ENCODE results near the gene PYGO2. TPM values are rescaled to one million over a fixed set of nuclear protein-coding genes. Genes with fewer than 3 reads are reported as not detected.
A peak's percentile ranks its signal among the peaks of the same experiment; 100 is the strongest.

Gene PYGO2
- total RNA-seq, 2 experiments from 2014 or later: 44.3 to 47.3 TPM

DNA sequence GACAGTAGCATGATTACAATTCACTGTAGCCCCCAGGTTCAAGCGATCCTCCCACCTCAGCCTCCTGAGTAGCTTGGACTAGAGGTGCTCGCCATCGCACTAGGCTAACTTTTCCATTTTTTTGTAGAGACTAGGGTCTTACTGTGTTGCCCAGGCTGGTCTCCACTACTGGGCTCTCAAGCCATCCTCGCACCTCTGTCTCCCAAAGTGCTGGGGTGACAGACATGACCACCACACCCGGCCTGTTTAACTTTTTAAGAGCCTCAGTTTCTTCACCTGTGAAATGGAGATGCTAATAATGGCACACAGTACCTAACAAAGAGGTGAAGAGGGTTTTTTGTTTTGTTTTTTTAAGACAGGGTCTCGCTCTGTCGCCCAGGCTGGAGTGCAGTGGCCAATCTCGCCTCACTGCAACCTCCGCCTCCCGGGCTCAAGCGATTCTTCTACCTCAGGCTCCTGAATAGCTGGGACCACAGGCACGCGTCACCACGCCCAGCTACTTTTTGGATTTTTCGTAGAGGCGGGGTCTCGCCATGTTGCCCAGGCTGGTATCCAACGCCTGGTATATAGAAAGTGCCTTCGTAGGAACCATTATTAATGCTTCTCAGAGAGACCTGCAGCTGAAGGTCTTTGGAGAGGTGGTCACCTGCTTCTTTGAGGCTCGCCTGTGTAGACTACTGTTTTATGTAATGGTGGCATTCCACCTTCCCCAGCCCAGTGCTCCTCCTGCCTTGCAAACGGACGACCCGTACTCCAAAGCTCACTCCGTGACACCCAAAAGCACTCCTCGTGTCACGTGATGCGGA is 25.6 kb downstream of the PYGO2 start:
- Histone ChIP-seq H3K9me2 (ENCODE audit: insufficient read depth, low read length) (no peaks in the 10 kb centered on the region), H2AFZ (ENCODE audit: low read length) (peak overlapping the region; percentile 46; the same call in 1 of the 2 replicates), H3K79me2 (ENCODE audit: insufficient read depth, low read depth, low read length) (peaks cover 33% of the 10 kb centered on the region), H3K4me3 (ENCODE audit: low read depth, low read length, poor library complexity, severe bottlenecking) (peak overlapping the region; percentile 74), H4K20me1 (ENCODE audit: insufficient read depth, low read length) (no peaks in the 10 kb centered on the region), H3K4me2 (ENCODE audit: low read length) (peak overlapping the region; percentile 99), H3K27ac (ENCODE audit: low read depth, low read length, poor library complexity, severe bottlenecking) (peak overlapping the region; percentile 92), H3K36me3 (ENCODE audit: insufficient read depth, low read length) (peaks cover 9% of the 10 kb centered on the region; the same call in 1 of the 2 replicates), H3K9me3 (ENCODE audit: low read length) (no peaks in the 10 kb centered on the region), H3K4me1 (ENCODE audit: insufficient read depth, low read length, poor library complexity, severe bottlenecking) (peaks cover 47% of the 10 kb centered on the region)
- TSS peak; percentile 39 for BruUV-seq (replicated peaks)
- TF ChIP-seq EZH2phosphoT487 (IDR thresholded peaks at IDR 0.05; ENCODE audit: borderline replicate concordance, low read depth, low read length) (no peak), CTCF (conservative IDR thresholded peaks at IDR 0.05; ENCODE audit: low read length) (no peak)
- DNase-seq (ENCODE audit: low spot score): no peak
- intact Hi-C loops (cut with micrococcal nuclease; ENCODE audit: unreplicated experiment): loop anchor here (2.0 kb wide), 1 partner anchor 377 kb away; the partner anchor contains the start of gene UBE2Q1
- ChIA-PET CTCF (ENCODE audit: unreplicated experiment) (interaction anchor here (0.5 to 1.0 kb wide), 3 partner anchors 63 to 108 kb away, joined by 3 to 7 read pairs (median 5); no protein-coding TSS in a partner anchor), POLR2A (interaction anchor here (0.5 to 1.9 kb wide), 10 partner anchors 9 to 266 kb away, joined by 3 to 7 read pairs (median 4); partner anchors contain the start of gene PBXIP1)

DNA sequence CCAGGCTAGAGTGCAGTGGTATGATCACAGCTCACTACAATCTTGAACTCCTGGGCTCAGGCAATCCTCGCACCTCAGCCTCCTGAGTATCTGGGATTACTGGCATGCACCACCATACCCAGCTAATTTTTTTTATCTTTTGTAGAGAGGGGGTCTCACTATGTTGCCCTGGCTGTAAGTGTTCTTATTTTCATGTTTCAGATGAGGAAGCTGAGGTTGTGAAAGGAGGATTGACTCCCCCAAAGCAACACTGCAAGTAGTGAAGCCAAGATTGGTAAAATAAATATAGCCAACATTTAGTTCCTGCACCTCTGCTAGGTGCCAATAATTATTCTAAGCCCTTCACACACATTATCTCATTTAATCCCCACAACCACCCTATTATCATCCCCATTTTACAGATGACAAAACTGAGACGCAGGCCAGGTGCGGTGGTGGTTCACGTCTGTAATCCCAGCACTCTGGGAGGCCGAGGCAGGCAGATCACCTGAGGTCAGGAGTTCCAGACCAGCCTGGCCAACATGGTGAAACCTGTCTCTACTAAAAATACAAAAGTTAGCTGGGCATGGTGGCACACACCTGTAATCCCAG is 27.1 kb downstream of the PYGO2 start:
- H3K4me3 ChIP-seq (ENCODE audit: low read depth, low read length, poor library complexity, severe bottlenecking): no peak overlapping the region
- no peaks in the 10 kb centered on the region for H4K20me1 ChIP-seq (ENCODE audit: insufficient read depth, low read length)
- no peaks in the 10 kb centered on the region for H3K9me2 ChIP-seq (ENCODE audit: insufficient read depth, low read length)
- H3K9me3 ChIP-seq (ENCODE audit: low read length): no peaks in the 10 kb centered on the region
- POLR2A ChIA-PET: interaction anchor here (0.7 kb wide), 1 partner anchor 27 kb away, joined by 6 read pairs; no protein-coding TSS in a partner anchor
- no peak overlapping the region for H2AFZ ChIP-seq (ENCODE audit: low read length)
- no TSS peak for BruUV-seq (replicated peaks)
- no peak overlapping the region for H3K27ac ChIP-seq (ENCODE audit: low read depth, low read length, poor library complexity, severe bottlenecking)
- CTCF ChIA-PET (ENCODE audit: unreplicated experiment): no interaction called here
- H3K79me2 ChIP-seq (ENCODE audit: insufficient read depth, low read depth, low read length): peaks cover 20% of the 10 kb centered on the region
- no peak overlapping the region for H3K4me2 ChIP-seq (ENCODE audit: low read length)
- no peak for DNase-seq (ENCODE audit: low spot score)
- TF ChIP-seq EZH2phosphoT487 (IDR thresholded peaks at IDR 0.05; ENCODE audit: borderline replicate concordance, low read depth, low read length): no peak
- no peak for TF ChIP-seq CTCF (conservative IDR thresholded peaks at IDR 0.05; ENCODE audit: low read length)
- intact Hi-C loops (cut with micrococcal nuclease; ENCODE audit: unreplicated experiment): no loop called here
- H3K4me1 ChIP-seq (ENCODE audit: insufficient read depth, low read length, poor library complexity, severe bottlenecking): peaks cover 32% of the 10 kb centered on the region
- peaks cover 19% of the 10 kb centered on the region for H3K36me3 ChIP-seq (ENCODE audit: insufficient read depth, low read length)
